Retinal pigment epithelial cell (primary cell): Measurements from ENCODE around the gene KLF14.
"Not testable (repeated sequence)": the region's sequence is repeated elsewhere in the genome, so short reads cannot be mapped to it uniquely, and the experiment has no call there.

Experiments used
- DNase-seq: peaks from one replicate; pipeline ENCODE4 v3.0.0-alpha.2; 2010; ENCODE audit warnings: low read depth
- H3K4me3 ChIP-seq: 2 replicates; pipeline ENCODE4 v1.5.1; 2011; ENCODE audit warnings: mild to moderate bottlenecking, low read length, control low read depth, moderate library complexity
- CTCF ChIP-seq: conservative IDR thresholded peaks from 2 replicates; pipeline ENCODE4 v1.5.1; 2011; ENCODE audit warnings: low read depth, low read length, control low read depth, inconsistent platforms

KLF14 gene

DNA sequence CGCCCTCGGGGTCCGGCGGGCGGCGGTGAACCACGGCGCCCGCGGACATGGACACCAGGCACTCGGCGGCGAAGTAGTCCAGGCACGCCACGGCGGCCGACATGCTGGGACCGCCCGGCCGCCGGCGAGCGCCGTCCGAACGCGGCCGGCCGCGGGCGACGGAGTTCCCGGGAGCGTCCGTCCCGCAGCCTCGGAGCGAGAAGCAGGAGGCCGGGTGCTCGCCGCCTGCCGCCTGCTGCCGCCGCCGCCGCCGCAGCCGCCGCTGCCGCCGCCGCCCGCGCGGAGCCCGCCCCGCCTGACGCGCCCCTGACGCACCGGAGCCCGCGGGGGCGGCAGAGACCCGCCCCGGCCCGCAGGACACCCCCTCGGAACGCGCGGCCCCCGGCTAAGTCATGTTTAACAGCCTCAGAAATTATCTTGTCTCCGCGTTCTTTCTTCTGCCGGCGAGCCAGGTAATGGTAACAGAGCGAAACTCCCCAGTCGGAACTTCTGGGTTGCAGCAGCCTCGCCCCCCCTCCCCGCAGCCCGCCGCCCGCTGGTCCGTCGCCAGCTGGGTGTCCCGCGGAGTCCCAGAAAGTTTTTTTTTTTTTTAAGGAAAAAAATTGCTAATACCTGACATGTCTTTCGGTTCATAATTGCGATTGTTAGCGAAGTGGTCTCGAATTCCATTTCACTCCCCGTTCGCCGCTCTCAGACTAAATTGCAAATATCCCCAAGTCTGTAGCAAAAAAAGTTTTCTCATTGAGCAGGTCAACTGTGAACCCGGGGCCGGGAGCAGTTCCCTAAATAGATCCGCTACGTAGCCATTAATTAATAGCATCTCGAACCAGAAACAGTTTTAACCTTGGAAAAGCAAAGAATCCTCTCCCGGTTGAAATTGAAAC lies at the start of gene KLF14:
Gene KLF14 (minus strand): TSS at position 277 of the 884 bp plus-strand sequence. CDS start 174 bp downstream, at position 103.
- TF ChIP-seq CTCF: no peak
- H3K4me3 ChIP-seq: peak within 1 kb of the TSS; percentile 61
- no peak for DNase-seq

DNA sequence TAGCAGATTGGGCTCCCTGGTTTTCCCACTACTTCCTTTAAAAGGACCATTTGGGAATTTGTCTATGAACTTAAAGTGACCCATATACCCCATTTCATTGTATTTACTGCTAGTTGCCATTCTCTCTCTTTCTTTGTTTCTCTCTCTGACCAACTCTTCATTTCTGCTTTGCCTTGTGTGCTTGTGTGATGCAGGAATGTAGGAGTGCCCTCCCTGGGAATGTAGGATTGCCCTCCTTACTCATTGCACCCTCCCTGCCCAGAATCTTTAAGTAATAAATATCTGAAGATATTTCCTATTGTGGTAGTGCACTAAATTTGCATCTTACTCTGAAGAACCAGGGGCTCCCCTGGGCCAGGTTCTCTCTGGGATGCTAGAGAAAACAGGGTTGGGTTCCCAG lies 47.3 kb upstream of the KLF14 start:
- H3K4me3 ChIP-seq: no peak overlapping the region
- TF ChIP-seq CTCF: no peak
- no peak for DNase-seq

DNA sequence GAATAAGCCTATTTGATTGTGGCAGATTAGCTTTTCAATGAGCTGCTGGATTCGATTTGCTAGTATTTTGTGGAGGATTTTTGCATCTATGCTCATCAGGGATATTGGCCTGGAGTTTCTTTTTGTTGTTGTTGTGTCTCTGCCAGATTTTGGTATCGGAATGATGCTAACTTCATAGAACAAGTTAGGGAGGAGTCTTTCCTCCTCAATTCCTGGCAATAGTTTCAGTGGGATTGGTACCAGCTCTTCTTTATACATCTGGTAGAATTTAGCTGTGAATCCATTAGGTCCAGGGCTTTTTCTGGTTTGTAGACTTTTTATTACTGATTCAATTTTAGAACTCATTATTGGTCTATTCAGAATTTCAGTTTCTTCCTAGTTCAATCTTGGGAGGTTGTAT lies 43.4 kb upstream of the KLF14 start:
- no peak for DNase-seq
- no peak overlapping the region for H3K4me3 ChIP-seq
- no peak for TF ChIP-seq CTCF

DNA sequence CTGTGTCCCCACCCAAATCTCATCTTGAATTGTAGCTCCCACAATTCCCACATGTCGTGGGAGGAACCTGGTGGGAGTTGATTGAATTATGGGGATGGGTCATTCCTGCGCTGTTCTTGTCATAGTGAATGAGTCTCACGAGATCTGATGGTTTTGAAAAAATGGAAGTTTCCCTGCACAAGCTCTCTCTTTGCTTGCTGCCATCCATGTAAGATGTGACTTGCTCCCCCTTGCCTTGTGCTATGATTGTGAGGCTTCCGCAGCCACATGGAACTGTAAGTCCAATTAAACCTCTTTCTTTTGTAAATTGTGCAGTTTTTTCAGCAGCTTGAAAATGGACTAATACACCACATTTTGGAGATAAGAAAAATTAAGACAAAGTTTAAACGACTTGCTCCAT lies 38.4 kb upstream of the KLF14 start:
- not testable (repeated sequence) for DNase-seq, H3K4me3 ChIP-seq

DNA sequence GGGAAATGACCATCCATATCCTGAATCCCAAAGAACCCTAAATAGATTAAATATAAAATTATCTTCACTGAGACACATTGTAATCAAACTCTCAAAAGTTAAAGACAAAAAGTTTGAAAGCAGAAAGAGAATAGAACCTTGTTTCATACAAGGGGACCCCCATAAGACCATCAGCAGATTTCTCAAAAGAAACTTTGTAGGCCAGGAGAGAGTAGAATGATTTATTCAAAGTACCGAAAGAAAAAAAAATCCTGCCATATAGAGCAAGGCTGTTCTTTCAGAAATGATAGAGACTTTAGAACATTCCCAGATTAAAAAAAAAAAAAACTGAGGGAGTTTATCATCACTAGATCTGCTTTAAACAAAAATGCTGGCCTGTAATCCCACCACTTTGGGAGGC lies 34.8 kb upstream of the KLF14 start:
- no peak for TF ChIP-seq CTCF
- no peak overlapping the region for H3K4me3 ChIP-seq
- no peak for DNase-seq

DNA sequence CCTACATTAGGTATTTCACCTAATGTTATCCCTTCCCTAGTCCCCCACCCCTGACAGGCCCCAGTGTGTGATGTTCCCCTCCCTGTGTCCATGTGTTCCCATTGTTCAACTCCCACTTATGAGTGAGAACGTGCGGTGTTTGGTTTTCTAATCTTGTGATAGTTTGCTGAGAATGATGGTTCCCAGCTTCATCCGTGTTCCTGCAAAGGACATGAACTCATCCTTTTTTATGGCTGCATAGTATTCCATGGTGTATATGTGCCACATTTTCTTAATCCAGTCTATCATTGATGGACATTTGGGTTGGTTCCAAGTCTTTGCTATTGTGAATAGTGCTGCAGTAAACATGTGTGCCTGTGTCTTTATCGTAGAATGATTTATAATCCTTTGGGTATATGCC lies 30.6 kb upstream of the KLF14 start:
- not testable (repeated sequence) for H3K4me3 ChIP-seq, DNase-seq

DNA sequence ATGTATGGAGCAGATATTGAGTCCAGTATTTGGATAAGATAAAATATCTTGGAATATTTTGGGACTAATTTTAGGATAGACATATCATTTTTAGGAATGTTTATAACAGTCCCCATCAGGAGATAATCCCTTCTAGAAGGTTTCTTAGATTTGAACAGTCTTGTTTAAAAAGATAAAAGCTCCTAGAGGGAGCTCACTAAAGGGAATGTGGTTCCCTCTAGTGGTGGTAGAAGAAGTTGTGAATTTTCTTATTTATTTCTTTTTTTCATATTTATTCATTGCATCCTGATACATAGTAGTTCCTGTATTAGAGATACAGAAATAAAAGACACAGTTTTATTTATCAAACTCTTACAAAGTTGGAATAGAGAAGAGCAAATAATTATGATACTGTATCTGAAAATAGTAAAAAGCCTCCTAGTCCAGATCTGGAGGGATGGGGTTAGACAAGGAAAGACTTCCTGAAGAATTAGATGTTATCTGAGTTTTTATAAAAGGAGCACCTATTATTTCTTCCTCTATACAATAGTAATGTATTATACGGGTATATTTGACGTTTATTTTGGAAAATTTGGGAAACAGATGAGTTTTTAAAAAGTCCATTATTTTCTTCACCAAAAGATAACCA lies 24.5 kb upstream of the KLF14 start:
- TF ChIP-seq CTCF: peak; percentile 62
- no peak overlapping the region for H3K4me3 ChIP-seq
- DNase-seq: no peak

GRCh38 chr7:130756316-130756715 lies 22.3 kb upstream of the KLF14 start:
- DNase-seq: no peak
- TF ChIP-seq CTCF: no peak
- no peak overlapping the region for H3K4me3 ChIP-seq
